Hepatic stellate cell (primary cell): ENCODE results near the gene WDR36.
"Not testable (repeated sequence)": the region's sequence is repeated elsewhere in the genome, so short reads cannot be mapped to it uniquely, and the experiment has no call there.

Experiments used
- DNase-seq: peaks from one replicate; pipeline ENCODE4 v3.0.0; 2011; ENCODE audit warnings: low spot score

WDR36 gene

DNA sequence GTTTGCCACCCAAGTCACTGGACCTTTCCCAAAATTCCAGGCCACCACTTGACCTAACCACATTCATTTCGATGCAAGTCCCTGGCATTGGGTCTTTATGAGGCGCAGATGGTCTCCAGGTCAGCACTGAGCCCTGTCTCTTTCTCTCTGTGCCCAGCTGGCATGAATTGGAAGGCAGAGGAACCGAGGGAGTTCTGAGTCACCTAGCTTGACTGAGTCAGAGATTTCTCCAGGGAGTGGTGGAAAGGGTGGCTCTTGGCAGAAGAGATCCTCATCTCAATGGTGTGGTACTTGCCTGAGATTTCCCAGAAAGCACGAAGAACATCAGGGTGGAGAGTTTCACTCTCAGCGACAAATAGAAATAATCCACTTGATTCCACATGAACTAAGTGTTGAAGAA, 43.8 kb downstream of the WDR36 start:
- DNase-seq, result peak; percentile 16

DNA sequence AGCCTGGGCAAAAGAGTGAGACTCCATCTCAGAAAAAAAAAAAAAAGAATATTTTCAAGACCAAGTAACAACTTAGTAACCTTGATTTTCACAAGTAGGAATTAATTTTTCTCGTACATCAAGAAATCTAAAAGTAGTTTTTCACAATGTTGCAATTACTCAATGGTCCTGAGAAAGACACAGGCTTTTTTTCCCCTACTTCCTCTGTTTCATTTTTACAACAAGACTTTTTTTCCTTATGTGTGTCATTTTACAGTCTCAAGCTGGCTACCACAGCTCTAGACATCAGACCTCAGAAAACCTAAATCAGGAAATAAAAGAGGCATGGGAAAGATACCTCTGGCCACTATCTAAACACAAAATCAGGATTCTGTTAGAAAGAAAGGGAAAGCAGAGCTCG, 45.9 kb downstream of the WDR36 start:
- DNase-seq, result no peak

DNA sequence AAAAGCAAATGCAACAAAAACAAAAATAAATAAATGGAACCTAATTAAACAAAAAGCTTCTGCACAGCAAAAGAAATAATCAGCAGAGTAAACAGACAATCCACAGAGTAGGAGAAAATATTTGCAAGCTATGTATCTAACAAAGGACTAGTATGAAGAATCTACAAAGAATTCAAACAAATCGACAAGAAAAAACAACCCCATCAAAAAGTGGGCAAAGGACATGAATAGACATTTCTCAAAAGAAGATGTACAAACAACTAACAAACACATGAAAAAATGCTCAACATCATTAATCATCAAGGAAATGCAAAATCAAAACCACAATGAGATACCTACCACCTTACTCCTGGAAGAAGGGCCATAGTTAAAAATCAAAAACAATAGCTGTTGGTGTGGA, 49.3 kb downstream of the WDR36 start:
- not testable (repeated sequence) for DNase-seq

DNA sequence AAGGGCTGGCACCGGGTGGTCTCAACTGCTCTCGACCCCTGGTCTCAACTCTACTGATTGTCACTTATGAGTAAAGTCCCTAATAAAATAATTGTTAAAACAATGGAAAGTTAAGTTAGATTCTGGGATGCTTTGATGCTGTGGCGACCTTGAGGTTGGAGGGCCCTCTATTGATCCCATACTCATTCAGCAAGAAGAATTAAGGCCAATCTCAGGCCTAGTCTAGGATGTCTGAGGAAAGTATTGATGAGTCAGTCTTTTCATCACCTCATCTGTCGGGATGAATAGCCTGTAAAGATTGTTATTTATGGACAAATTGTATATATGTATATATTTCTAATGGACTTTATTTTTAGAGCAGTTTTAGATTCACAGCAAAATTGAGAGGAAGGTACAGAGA, 50.8 kb downstream of the WDR36 start:
- no peak for DNase-seq

DNA sequence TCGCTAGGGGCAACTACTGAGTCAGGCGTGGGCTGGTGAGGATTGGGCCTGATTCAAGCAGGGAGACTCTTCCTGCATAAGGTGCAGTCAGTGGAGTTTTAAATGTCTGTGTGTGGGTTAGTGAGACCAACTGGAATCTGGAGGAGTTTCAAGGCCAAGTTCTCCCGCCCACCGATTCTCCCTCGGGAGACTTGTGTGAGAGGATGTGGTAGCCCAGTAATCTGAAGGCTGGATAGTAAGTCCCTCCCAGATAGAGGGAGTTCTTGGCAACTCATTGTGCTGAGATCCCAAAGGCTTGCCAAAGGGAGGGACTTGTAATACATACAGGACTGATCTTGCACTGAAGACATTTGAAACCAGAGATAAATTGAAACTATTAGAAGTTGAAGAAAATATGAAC, 51.8 kb downstream of the WDR36 start:
- peak; percentile 83 for DNase-seq

DNA sequence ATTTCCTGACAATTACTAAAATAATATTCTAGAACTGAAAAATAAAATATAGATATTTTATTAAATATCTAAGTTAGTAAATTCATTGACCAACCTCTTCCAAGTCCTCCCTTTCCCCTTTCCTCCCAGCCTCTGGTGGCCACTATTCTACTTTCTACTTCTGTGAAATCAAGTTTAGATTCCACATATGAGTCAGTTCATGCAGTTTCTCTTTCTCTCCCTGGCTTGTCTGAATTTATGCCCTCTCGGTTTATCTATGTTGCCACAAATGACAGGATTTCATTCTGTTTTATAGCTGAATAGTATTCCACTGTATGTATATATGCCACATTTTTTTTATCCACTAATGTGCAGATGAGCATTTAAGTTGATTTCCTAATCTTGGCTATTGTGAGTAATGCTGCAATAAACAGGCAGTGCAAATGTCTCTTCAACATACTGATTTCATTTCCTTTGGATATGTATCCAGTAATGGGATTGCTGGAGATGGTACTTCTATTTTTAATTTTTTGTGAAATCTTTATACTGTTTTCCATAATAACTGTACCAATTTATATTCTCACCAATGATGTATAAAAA, 52.3 kb downstream of the WDR36 start:
- no peak for DNase-seq

DNA sequence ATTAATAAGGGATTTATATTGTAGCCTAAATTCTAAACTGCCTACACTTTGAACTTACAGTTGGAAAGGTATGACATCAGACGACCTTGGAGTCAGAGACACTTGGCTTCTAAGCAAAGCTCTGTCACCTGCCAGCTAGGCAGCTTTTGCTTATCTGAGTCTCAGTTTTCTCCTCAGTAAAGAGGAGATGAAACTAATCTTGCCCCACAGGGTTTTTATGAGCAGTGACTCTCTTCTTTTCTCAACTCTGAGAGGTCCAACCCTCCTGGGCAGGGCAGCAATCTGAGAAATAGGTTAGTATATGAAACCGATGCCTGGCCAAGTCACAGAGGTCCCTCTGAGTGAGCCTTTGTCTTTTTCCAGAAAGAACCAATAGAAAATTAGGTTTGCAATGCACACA, 53.9 kb downstream of the WDR36 start:
- no peak for DNase-seq

DNA sequence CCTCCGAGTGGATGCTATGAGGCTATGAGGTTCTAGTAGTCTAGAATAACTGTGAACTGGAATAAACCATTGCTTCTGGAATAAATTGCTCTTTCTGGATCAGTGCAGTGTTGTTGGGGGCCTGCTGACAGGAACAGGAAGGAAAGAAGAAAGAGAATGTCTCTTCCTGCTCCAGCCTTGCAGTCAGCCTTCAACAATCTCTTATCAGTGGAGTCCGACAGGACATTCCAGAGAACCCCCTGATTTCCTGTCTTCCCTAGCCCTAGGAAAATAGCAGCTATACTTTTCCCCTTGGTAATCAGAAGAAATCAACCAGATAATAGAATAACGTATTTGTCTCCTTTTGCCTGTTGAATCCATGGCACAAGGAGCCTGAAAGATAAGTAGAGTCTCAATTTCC, 55.4 kb downstream of the WDR36 start:
- no peak for DNase-seq

DNA sequence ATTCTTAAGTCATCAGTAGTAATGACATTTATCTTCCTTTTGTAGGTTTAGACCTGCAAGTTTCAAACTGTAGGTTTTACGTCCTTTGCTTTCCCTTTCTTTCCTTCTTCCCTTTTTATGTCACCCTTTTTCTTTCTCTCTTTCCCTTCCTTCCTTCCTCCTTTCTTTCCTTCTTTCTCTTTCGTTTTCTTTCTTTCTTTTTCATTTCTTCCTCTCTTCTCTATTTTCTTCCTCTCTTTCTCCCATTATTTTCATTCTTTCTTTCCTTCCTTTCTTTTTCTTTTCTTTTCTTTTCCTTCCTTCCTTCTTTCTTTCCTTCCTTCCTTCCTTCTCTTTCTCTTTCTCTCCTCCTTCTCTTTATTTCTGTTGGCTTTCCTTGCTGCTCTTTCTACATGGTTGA, 59.9 kb downstream of the WDR36 start:
- no peak for DNase-seq

DNA sequence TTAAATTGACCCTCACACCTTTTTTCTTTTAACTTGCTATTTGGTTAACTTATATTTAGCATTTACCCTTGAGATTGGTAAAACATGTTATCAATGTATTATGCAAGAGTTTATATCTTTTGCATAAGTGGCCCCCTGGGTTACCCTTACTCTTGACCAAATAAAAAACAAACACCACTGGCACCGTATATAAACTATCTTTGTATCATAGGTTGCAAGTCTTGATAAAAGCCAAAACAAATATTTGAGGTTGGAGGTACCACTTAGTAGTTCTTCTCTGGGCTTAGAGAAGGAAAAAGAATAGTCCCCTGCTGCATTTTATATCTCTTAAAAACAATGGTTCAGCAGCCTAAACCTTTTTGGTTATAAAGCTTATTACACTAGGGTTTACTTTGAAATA, 61.3 kb downstream of the WDR36 start:
- no peak for DNase-seq

DNA sequence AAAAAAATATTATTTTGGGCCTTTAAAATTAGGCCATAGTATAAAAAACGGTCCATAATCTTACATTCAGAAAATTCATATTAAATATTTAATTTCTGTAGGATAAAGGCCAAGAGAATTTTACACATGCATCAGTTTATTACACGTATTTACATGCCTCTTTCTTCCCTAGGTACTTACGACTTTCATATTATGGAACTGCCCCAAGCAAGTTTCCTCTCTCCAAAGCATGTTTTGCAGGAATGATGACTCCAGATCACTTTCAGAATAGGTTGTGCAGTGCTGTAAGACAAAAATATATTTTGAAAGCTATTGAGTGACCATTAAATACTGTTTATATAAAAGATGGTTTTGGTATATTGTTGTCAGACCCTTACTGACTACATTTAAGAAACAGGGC, 61.8 kb downstream of the WDR36 start:
- DNase-seq, result no peak

DNA sequence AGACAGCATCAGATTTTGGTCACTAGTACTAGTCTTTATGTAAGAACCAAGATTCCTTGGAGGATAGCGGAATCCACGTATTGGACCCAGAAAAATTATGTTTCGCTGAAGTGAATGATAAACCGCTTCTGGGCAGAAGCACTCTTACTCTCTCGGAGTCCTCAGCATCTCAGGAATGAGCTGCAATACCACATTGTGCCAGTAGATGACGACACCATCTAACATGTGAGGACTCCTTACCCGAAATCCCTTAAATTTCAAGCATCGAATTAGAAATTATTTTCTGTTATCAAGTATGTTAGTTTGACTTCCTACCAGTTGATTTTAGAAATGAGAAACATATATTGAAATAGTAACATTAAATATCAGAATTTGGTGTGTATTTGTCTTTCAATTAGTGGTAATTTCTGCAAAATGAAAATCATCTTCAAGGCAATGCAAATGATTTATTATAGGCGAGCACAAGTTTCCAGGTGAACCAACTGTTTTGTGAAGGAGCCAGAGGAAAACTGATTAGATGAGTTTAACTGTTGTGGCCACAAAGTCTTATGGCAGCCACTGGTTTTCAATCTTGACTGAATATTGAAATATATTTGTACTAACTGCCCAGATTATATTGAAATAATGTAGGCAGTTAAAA, 66.1 kb downstream of the WDR36 start:
- DNase-seq, result peak; percentile 21

DNA sequence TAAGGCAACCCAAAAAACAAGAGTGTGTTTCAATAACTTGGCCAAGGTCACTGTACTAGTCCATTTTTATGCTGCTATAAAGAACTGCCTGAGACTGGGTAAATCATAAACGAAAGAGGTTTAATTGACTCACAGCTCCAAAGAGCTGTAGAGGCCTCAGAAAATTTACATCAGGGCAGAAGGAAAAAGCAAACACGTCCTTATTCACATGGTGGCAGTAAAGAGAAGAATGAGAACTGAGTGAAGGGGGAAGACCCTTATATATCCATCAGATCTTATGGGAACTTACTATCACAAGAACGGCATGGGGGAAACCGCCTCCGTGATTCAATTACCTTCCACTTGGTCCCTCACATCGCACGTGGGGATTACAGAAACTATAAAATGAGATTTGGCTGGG, 67.7 kb downstream of the WDR36 start:
- DNase-seq, result no peak

DNA sequence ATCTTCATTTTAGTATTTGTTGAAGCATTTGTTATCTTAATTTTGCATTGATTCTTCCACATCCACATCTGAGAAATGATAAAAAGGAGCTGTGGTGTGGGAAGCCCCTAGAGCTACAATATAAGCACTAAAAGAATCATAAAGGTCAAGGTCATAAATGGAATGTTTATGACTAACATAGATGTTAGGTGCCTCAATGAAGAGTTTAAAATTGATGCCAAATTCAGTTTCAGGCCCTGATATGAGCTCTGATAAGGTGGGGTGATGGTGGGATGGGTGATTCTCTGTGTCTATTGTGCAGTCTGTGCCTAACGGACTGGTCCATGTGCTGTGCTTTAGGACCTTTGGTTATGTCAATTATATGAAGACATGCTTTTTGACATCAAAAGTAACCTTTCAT, 70.9 kb downstream of the WDR36 start:
- no peak for DNase-seq

DNA sequence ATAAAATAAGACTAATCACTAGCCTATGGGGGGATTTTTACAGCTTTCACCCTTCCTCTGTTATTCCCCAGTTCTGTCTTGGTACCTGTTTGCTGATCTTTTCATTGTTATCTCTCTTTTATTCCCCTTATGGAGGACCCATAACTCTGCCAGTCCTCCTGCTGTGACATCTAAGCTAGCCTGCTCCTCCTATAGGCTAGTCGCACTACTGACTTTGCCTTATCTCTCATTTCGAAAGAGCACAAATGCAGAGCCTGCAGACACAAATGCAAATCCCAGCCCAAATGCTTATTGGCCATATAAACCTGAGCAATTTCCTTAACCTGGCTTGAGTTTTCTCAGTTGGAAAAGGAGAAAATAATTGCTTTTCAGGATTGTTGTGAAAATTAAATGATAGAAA, 72.9 kb downstream of the WDR36 start:
- no peak for DNase-seq

DNA sequence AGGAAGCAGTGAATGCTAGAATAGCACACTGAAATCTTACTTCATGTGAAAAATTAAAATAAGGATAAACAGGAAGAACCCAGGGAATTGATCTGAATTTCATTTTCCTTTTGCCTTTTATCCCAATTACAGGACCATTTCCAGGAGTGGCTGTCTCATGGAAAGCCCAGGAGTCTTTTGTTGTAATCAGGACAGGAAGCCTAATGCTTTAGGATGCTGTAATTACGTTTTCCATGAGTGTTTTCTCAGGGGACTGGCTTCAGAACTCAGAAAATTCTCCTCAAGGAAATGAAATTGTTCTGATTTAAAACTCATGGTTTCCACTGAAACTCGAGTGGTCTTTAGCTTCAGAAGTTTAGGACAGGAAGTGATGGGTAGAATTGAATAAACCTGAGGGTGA, 75.4 kb downstream of the WDR36 start:
- DNase-seq, result no peak

DNA sequence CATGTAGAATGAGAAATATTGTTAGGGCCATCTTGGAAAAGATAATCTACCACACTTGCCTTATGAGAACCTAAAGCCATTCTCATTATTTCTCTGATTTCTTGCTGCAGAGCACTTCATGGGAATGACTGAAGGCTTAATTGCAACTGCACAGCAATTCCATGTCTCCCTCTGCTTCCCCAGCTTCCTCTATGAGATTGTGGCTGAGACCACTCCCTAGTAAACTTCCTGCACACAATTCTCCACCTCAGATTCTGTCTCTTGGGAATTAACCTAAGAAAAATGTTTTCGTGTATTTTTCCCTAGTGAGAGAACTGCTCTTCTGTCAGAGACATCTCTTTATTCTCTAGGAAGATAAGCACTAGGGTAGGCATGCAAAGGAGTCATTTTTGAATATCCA, 76.5 kb downstream of the WDR36 start:
- DNase-seq, result no peak

DNA sequence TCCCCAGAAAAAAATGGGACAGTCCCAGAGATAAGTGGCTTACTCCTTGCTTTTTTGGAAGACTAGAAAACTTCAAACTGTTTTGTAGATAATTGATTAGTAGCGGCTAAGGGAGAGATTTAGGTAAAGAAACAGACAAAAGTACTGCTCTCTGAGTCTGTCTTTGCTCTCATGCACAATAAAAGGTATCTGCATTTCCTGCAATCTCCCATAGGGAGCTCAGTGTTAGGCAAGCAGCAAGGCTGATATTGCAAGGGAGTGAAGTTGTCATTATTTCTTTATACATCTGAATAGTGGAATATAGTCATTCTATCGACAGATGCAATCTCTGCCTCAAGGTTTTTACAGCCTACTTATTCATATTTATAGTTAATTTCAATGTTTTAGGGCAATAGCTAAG, 77.1 kb downstream of the WDR36 start:
- DNase-seq, result no peak

DNA sequence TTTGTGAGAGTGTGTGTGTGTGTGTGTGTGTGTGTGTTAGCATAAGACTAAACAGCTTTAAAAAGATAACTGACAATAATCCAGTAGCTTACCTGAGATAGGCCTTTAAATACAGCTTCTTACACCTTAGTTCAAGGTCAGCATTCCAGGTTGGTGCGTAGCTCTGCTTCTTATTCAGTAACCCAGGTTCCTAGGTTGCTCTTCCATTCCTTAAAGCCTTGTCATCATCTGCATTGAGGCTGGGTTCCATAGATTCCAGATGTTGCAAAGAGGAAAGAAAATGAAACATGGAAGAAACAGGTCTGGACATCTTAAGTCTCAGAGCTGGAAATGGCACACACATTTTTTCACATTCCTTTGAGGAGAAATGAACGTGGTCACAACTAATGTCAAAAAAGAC, 78.1 kb downstream of the WDR36 start:
- DNase-seq, result no peak

DNA sequence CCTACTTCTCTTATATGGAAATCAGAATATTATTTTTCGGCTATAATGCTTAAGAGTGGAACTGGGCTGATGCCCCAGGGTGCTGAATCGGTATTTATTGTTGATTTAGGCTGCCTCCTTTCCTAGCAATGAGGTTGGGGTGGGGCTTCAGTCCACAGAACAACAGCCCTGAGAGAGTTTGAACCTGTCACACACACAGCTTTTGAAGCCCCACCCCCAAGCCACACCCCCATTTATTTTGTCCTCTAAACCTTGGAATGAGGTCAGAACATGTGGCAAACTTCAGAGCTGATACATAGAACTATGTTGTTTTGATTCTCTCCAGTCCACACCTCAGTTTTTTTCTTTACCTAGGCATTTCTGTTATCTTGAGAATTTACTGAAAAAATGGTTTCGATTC, 80.4 kb downstream of the WDR36 start:
- no peak for DNase-seq

DNA sequence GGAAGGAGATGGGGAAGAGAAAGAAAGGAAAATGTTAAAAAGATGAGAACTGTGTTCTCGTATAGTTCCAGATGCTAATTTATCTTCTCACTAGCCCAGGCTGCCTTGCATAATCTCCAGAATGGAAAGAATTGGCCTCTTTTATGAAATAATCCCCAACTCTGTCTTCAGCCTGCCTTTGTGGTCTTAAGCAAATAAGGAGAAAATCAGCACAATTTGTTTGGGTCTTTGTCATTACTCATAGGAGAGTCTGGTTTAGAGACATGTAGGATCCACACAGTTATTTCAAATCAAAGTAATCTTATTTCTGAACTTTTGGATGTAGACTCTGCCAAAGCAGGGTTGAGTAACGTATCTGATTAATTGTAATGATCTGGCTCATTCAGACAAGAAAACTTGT, 81.3 kb downstream of the WDR36 start:
- DNase-seq, result no peak
